GM12874 (cell line): ENCODE results near the gene VTI1B.

Source experiments
- CTCF ChIP-seq: IDR thresholded peaks from 2 replicates; pipeline ENCODE4 v1.5.1; 2011; ENCODE audit warnings: low read depth, mild to moderate bottlenecking, control low read depth, low read length, moderate library complexity; ENCODE audit not compliant: insufficient read depth

Gene VTI1B

DNA sequence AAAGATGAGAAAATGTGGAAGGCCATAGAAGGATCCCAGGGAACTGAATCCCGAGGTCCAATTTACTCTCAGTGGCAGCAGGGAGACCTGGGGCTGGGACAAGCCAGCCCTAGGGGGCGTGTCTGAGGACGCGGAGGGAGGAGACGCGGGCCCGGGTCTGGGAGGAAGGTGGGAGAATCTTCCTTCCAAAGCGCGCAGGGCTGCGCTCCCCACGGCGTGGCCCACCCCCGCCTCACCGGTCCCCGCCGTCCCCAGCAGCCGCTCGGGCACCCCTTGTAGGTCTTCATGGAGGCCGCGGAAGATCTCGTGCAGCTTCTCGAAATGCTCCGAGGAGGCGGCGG, 323 bp downstream of the VTI1B start:
- TF ChIP-seq CTCF, result 0 out of 2 replicates have a peak, but pooled peaks have one; percentile 16

DNA sequence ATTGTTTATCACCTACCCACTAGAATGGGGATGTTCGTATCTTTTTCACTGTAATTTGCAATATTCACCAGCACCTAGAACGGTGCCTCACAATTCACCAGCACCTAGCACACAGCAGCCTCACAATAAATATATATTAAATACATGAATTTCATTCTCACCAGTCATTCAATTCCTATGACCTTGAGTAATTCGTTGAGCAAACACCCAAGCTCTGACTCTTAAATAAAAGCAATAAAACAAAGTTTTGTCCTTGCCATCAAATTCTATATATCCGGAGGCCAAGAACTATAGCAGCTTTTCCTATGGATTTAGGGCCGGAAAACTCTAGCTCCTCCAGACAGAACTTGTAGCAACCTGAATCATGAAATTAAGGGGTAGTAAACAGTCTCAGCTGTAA, 981 bp downstream of the VTI1B start:
- no peak for TF ChIP-seq CTCF

DNA sequence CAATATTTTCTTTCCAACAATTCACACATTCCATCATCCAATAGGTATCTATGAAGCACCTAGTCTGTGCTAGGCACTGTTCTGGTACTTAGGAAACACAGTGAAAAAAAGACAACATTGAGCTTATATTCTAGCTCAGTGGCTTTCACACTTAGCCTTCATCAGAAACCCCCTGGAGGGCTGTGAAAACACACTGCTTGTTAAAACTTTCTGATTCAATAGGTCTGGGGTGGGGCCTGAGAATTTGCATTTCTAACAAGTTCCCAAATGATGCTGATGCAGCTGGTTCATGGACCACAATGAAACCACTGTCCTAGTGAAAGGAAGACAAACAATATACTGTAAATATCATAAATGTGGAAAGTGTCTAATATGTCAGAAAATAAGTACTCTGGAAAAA, 5.9 kb downstream of the VTI1B start:
- no peak for TF ChIP-seq CTCF

- TF ChIP-seq CTCF, result peak; percentile 56
Observed at GRCh38 chr14:67666750-67667449, 7.5 kb downstream of the VTI1B start.

DNA sequence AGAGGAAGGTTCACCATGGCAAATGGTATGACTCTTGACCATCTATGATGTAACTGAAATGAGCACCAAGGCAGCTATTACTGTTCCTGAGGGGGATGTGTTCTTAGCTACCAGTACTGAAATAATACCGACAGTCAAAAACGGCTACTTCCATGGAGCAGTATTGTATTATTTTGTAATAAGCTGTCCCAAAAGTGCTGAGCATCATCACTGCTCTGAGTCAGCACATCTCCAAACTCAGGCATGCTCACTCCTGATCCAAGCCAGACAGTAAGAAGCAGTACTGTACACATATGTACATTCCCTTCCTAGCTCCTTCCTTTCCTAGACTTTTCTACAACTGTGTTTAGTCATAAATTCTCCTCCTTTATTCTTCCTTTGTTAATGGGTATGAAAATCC, 8.6 kb downstream of the VTI1B start:
- TF ChIP-seq CTCF, result no peak

GRCh38 chr14:67663633-67664032, 10.8 kb downstream of the VTI1B start:
- TF ChIP-seq CTCF, result no peak

GRCh38 chr14:67653651-67654280, 20.7 kb downstream of the VTI1B start:
- no peak for TF ChIP-seq CTCF

GRCh38 chr14:67652189-67652588, 22.2 kb downstream of the VTI1B start:
- TF ChIP-seq CTCF, result no peak
